Right atrium auricular region (tissue), 2 donors: ENCODE results near the gene RNLS. TPM values are rescaled to one million over a fixed set of nuclear protein-coding genes. Genes with fewer than 3 reads are reported as not detected.

ENCODE experiments used
- DNase-seq: peaks from one replicate; pipeline ENCODE4 v3.0.0-alpha.2; 2019; ENCODE audit warnings: low spot score
- H3K27ac ChIP-seq, 2 donors: fragments of 200-600 bp; sonication (generic); 1 replicate in 1 of 2; 2 replicates in 1 of 2; pipeline ENCODE4 v1.5.1; 2016 to 2019
- H3K27me3 ChIP-seq, 2 donors: fragments of 200-600 bp; sonication (generic); one replicate each; pipeline versions ENCODE4 v1.5.1 to v1.6.0; 2017 to 2019
- H3K36me3 ChIP-seq: fragments of 200-600 bp; sonication (generic); one replicate; pipeline ENCODE4 v1.5.1; 2016
- H3K4me1 ChIP-seq, 2 donors: fragments of 200-600 bp; sonication (generic); one replicate each; pipeline versions ENCODE4 v1.5.1 to v1.6.0; 2017 to 2019
- H3K4me3 ChIP-seq, 2 donors: fragments of 200-600 bp; sonication (generic); 1 replicate in 1 of 2; 2 replicates in 1 of 2; pipeline ENCODE4 v1.5.1; 2017 to 2019; ENCODE audit warnings: mild to moderate bottlenecking in 1 of 2, moderate library complexity in 1 of 2
- H3K9me3 ChIP-seq, 2 donors: fragments of 200-600 bp; sonication (generic); one replicate each; pipeline ENCODE4 v1.5.1; 2019
- CTCF ChIP-seq, 2 donors: fragments of 200-600 bp; sonication (generic); IDR thresholded peaks; one replicate each; pipeline ENCODE4 v1.5.1; 2019; ENCODE audit warnings: antibody characterized with exemption in 2 of 2
- total RNA-seq, 2 donors: library from RNA; depleted of rRNA; stranded (reverse); fragments of >200 nt; gene quantifications; one replicate each; pipeline ENCODE4 v1.1.0, GENCODE V29; 2016

RNLS gene
- total RNA-seq, 2 donors from 2014 or later, result 14.9 to 26.8 TPM

DNA sequence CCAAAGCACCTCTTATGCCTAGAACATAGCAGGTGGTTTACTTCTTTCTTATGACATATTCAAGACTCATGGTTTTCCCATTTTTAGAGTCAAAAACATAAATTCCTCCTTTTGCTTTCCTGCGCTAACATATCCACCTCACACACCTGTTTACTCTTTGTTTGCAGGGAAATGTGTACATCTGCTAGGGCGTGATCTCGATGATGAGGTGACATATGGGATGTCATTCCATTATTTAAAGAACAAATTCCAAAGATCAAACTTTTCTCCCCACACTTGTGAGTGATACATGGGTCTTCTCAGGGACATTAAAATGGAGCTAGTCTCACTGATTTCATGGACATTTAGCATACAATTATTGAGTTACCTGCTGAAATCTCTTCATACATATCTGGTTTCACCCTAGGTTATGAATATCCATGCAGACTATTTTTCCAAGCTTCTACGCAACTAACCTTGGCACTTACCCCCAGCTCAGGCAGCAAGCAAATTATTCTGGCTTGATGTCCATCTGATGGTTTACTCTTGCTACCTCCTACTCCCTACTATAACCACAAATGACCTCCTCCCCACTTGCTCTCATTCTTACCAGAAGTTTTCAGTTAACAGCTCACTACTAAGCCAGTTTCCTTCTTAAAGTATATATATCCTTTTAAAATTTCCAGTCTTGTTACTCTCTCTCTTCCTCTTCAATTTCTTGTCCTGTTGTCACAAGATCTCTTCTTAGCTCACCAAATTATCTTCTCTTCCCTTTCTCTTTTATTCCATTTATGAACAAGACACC lies 208.5 kb downstream of the RNLS start:
- Histone ChIP-seq H3K27ac (no peak overlapping the region), H3K4me3 (no peak overlapping the region), H3K9me3 (no peaks in the 10 kb centered on the region), H3K36me3 (no peaks in the 10 kb centered on the region), H3K27me3 (no peaks in the 10 kb centered on the region), H3K4me1 (no peaks in the 10 kb centered on the region)
- DNase-seq, result no peak
- no peak for TF ChIP-seq CTCF (IDR thresholded peaks at IDR 0.05)

GRCh38 chr10:88372881-88373592 lies 210.1 kb downstream of the RNLS start:
- TF ChIP-seq CTCF (IDR thresholded peaks at IDR 0.05), result no peak
- no peaks in the 10 kb centered on the region for H3K36me3 ChIP-seq
- no peaks in the 10 kb centered on the region for H3K4me1 ChIP-seq
- no peak overlapping the region for H3K27ac ChIP-seq
- no peak overlapping the region for H3K4me3 ChIP-seq
- no peak for DNase-seq
- no peaks in the 10 kb centered on the region for H3K27me3 ChIP-seq
- no peaks in the 10 kb centered on the region for H3K9me3 ChIP-seq

DNA sequence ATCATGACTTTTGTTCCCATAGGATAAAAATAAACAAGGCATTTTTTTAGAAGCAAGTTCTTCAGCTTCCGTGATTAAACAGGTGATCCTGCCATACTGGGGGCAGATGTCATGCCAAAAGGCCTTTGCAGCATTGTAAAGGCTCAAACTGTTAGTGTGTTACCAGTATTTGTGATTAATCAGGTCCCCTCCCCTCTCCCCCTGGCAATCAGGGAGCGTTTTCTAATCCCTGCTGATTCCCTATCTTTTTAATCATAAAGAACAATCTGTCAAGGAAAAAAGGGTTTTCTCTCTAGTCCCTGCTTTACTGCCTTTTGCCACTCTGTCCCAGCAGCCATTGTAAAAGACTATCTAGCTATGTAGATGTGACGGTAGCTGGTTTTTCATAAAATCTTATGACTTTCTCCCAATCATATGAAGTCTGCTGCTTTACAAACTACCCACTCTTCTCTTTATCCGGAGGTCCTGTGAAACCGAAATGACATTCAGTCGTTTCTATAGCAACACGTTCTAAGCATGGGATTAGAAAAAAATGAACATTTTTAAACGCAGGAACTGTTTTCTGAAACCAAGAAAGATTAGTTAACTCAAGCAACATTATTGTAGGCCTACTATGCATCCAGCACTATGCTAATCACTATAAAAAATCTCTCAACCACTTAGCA lies 210.9 kb downstream of the RNLS start:
- Histone ChIP-seq H3K27me3 (no peaks in the 10 kb centered on the region), H3K4me3 (no peak overlapping the region), H3K9me3 (no peaks in the 10 kb centered on the region), H3K36me3 (no peaks in the 10 kb centered on the region), H3K4me1 (no peaks in the 10 kb centered on the region), H3K27ac (no peak overlapping the region)
- no peak for TF ChIP-seq CTCF (IDR thresholded peaks at IDR 0.05)
- DNase-seq, result no peak

DNA sequence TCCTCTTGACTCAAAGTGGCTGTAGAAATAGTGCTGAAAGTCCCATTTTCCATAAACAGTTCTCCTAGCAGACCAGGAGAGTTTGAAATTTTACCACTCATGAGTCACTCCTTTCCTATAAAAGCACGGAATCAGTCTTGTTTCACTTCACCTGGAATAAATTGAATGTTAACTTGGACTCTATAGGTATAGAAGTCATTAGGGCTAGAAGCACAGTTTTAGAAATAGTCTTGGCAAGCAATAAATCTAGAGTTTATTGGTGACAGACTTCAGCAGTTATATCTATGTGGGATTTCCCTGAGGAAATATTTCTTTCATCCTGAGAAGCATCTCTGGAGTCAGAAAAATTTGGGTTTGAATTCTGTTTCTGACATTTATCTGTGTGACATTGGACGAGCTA lies 212.4 kb downstream of the RNLS start:
- H3K27ac ChIP-seq, result no peak overlapping the region
- H3K27me3 ChIP-seq, result no peaks in the 10 kb centered on the region
- TF ChIP-seq CTCF (IDR thresholded peaks at IDR 0.05), result no peak
- no peak overlapping the region for H3K4me3 ChIP-seq
- H3K4me1 ChIP-seq, result no peaks in the 10 kb centered on the region
- no peak for DNase-seq
- no peaks in the 10 kb centered on the region for H3K36me3 ChIP-seq
- no peaks in the 10 kb centered on the region for H3K9me3 ChIP-seq

DNA sequence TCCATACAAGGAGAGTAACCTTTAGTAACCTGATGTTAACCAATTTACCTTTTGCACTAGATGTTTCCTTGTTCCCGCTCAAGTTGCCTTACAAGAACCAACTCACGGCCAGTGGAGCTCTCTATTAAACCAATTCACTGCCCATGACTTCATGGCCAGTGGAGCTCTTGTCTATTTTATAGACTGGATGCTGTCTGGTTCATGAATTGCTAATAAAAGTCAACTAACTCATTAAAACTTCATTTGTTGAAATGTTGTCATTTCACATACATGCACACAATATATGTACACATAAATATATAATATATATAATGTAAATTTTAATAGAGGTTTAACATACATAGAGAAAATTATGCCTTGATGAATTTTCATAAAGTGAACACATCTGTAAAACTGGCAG lies 216.3 kb downstream of the RNLS start:
- Histone ChIP-seq H3K9me3 (no peaks in the 10 kb centered on the region), H3K36me3 (no peaks in the 10 kb centered on the region), H3K27ac (no peak overlapping the region), H3K4me1 (no peaks in the 10 kb centered on the region), H3K27me3 (no peaks in the 10 kb centered on the region), H3K4me3 (no peak overlapping the region)
- DNase-seq, result no peak
- no peak for TF ChIP-seq CTCF (IDR thresholded peaks at IDR 0.05)
